Neural progenitor cell (in vitro differentiated cells): ENCODE data around the gene INPP5F. TPM values are rescaled to one million over a fixed set of nuclear protein-coding genes. Genes with fewer than 3 reads are reported as not detected.

Experiments used
- DNase-seq: peaks from one replicate; pipeline ENCODE4 v3.0.0-alpha.2; 2016; ENCODE audit warnings: low spot score
- H2AFZ ChIP-seq: fragments of 200-600 bp; sonication (generic); replicated peaks from 2 replicates; pipeline ENCODE4 v1.6.1; 2016; ENCODE audit warnings: antibody characterized with exemption
- H3F3A ChIP-seq: fragments of 200-600 bp; sonication (generic); 2 replicates; pipeline ENCODE4 v1.6.1; 2016; ENCODE audit warnings: antibody characterized with exemption, low read depth
- H3K27ac ChIP-seq: fragments of 200-600 bp; sonication (generic); 2 replicates; pipeline ENCODE4 v1.5.1; 2016; ENCODE audit warnings: mild to moderate bottlenecking
- H3K27me3 ChIP-seq: fragments of 200-600 bp; sonication (generic); 2 replicates; pipeline ENCODE4 v1.6.1; 2016; ENCODE audit warnings: mild to moderate bottlenecking, moderate library complexity
- H3K36me3 ChIP-seq: fragments of 200-600 bp; sonication (generic); 2 replicates; pipeline ENCODE4 v1.5.1; 2016
- H3K4me1 ChIP-seq: fragments of 200-600 bp; sonication (generic); 2 replicates; pipeline ENCODE4 v1.6.1; 2016; ENCODE audit warnings: mixed run types
- H3K4me2 ChIP-seq: fragments of 200-600 bp; sonication (generic); 2 replicates; pipeline ENCODE4 v1.6.1; 2016
- H3K4me3 ChIP-seq: fragments of 200-600 bp; sonication (generic); 2 replicates; pipeline ENCODE4 v1.5.1; 2016
- H3K79me2 ChIP-seq: fragments of 200-600 bp; sonication (generic); 2 replicates; pipeline ENCODE4 v1.6.1; 2016; ENCODE audit warnings: low read depth
- H3K9ac ChIP-seq: fragments of 200-600 bp; sonication (generic); 2 replicates; pipeline ENCODE4 v1.6.1; 2016
- H3K9me3 ChIP-seq: fragments of 200-600 bp; sonication (generic); 2 replicates; pipeline ENCODE4 v1.5.1; 2016; ENCODE audit warnings: low read depth
- H4K20me1 ChIP-seq: fragments of 200-600 bp; sonication (generic); 2 replicates; pipeline ENCODE4 v1.6.1; 2016; ENCODE audit warnings: low read depth
- H3K27ac Mint-ChIP-seq: 3 replicates; pipeline ENCODE4 v1.8.0; 2021; ENCODE audit warnings: mixed read lengths
- H3K27me3 Mint-ChIP-seq: 2 replicates; pipeline ENCODE4 v1.8.0; 2022; ENCODE audit warnings: low read depth, mild to moderate bottlenecking, inconsistent platforms, moderate library complexity, mixed read lengths; ENCODE audit not compliant: insufficient read depth
- H3K36me3 Mint-ChIP-seq: 3 replicates; pipeline ENCODE4 v1.8.0; 2021; ENCODE audit warnings: mixed read lengths
- H3K4me1 Mint-ChIP-seq: 3 replicates; pipeline ENCODE4 v1.8.0; 2021; ENCODE audit warnings: mixed read lengths
- H3K4me3 Mint-ChIP-seq: 3 replicates; pipeline ENCODE4 v1.8.0; 2021; ENCODE audit warnings: mild to moderate bottlenecking, moderate library complexity, mixed read lengths
- H3K9me3 Mint-ChIP-seq: 3 replicates; pipeline ENCODE4 v1.8.0; 2020; ENCODE audit warnings: mixed read lengths
- CTCF ChIP-seq: fragments of 200-600 bp; sonication (generic); IDR thresholded peaks from 2 replicates; pipeline ENCODE4 v1.5.1; 2017; ENCODE audit warnings: antibody characterized with exemption, mild to moderate bottlenecking
- EZH2 ChIP-seq: fragments of 200-600 bp; sonication (generic); IDR thresholded peaks from 2 replicates; pipeline ENCODE4 v1.6.1; 2017; ENCODE audit warnings: antibody characterized with exemption, mild to moderate bottlenecking, moderate library complexity
- EZH2phosphoT487 ChIP-seq: fragments of 200-600 bp; sonication (generic); IDR thresholded peaks from 2 replicates; pipeline ENCODE4 v1.6.1; 2017; ENCODE audit warnings: antibody characterized with exemption
- total RNA-seq: library from RNA; depleted of rRNA; stranded (reverse); fragments of >200 nt; gene quantifications from 2 replicates; pipeline ENCODE4 v1.2.3, GENCODE V29; 2015; ENCODE audit warnings: low replicate concordance

Gene INPP5F
- total RNA-seq, 1 donor from 2014 or later: 167 TPM

- DNase-seq: no peak
- Histone ChIP-seq H3K27me3 (no peaks in the 10 kb centered on the region), H3K9me3 (no peaks in the 10 kb centered on the region), H3K4me3 (no peak overlapping the region), H3K9ac (no peak overlapping the region), H3F3A (peaks cover 8% of the 10 kb centered on the region), H2AFZ (no peak overlapping the region), H3K4me1 (peaks cover 10% of the 10 kb centered on the region), H3K27ac (no peak overlapping the region), H3K4me2 (no peak overlapping the region), H3K36me3 (no peaks in the 10 kb centered on the region), H3K79me2 (no peaks in the 10 kb centered on the region), H4K20me1 (peaks cover 4% of the 10 kb centered on the region)
- Mint-ChIP-seq H3K4me1 (peaks cover 31% of the 10 kb centered on the region), H3K27me3 (peaks cover 2% of the 10 kb centered on the region), H3K27ac (peak overlapping the region; percentile 43), H3K36me3 (no peaks in the 10 kb centered on the region), H3K9me3 (peaks cover 16% of the 10 kb centered on the region), H3K4me3 (no peak overlapping the region)
- TF ChIP-seq EZH2phosphoT487: no peak
- no peak for TF ChIP-seq EZH2
- TF ChIP-seq CTCF: no peak
These were observed 32.4 kb upstream of the INPP5F start for GRCh38 chr10:119693262-119693957.

GRCh38 chr10:119694608-119695007, 31.2 kb upstream of the INPP5F start:
- Histone ChIP-seq H3K9ac (no peak overlapping the region), H3K9me3 (no peaks in the 10 kb centered on the region), H3K27ac (no peak overlapping the region), H2AFZ (no peak overlapping the region), H3K27me3 (no peaks in the 10 kb centered on the region), H3F3A (no peaks in the 10 kb centered on the region), H4K20me1 (no peaks in the 10 kb centered on the region), H3K4me2 (no peak overlapping the region), H3K4me3 (no peak overlapping the region), H3K36me3 (no peaks in the 10 kb centered on the region), H3K79me2 (no peaks in the 10 kb centered on the region), H3K4me1 (no peaks in the 10 kb centered on the region)
- no peak for DNase-seq
- Mint-ChIP-seq H3K36me3 (no peaks in the 10 kb centered on the region), H3K27ac (no peak overlapping the region), H3K27me3 (peaks cover 2% of the 10 kb centered on the region), H3K9me3 (peaks cover 16% of the 10 kb centered on the region), H3K4me3 (no peak overlapping the region), H3K4me1 (peaks cover 22% of the 10 kb centered on the region)
- TF ChIP-seq EZH2: no peak
- no peak for TF ChIP-seq CTCF
- no peak for TF ChIP-seq EZH2phosphoT487

GRCh38 chr10:119700321-119700954, 25.4 kb upstream of the INPP5F start:
- no peaks in the 10 kb centered on the region for H3K79me2 ChIP-seq
- TF ChIP-seq EZH2: no peak
- TF ChIP-seq EZH2phosphoT487: no peak
- no peak for TF ChIP-seq CTCF
- H4K20me1 ChIP-seq: no peaks in the 10 kb centered on the region
- H3K27ac Mint-ChIP-seq: no peak overlapping the region
- H3K4me3 ChIP-seq: no peak overlapping the region
- no peak overlapping the region for H3K27ac ChIP-seq
- H3K9me3 Mint-ChIP-seq: peaks cover 5% of the 10 kb centered on the region
- H3K9me3 ChIP-seq: no peaks in the 10 kb centered on the region
- DNase-seq: no peak
- H3K9ac ChIP-seq: no peak overlapping the region
- no peak overlapping the region for H2AFZ ChIP-seq
- H3K27me3 ChIP-seq: no peaks in the 10 kb centered on the region
- H3F3A ChIP-seq: no peaks in the 10 kb centered on the region
- peaks cover 5% of the 10 kb centered on the region for H3K4me1 ChIP-seq
- H3K36me3 Mint-ChIP-seq: no peaks in the 10 kb centered on the region
- H3K27me3 Mint-ChIP-seq: peaks cover 2% of the 10 kb centered on the region
- H3K4me3 Mint-ChIP-seq: no peak overlapping the region
- H3K36me3 ChIP-seq: no peaks in the 10 kb centered on the region
- H3K4me2 ChIP-seq: no peak overlapping the region
- no peaks in the 10 kb centered on the region for H3K4me1 Mint-ChIP-seq
